NCI-H748 (cell line): ENCODE data around the gene TFEC.

Source experiments
- DNase-seq: peaks from one replicate; lab custom pipeline; 2025; ENCODE audit not compliant: unreplicated experiment; lab: John Stamatoyannopoulos, UW

Gene TFEC

DNA sequence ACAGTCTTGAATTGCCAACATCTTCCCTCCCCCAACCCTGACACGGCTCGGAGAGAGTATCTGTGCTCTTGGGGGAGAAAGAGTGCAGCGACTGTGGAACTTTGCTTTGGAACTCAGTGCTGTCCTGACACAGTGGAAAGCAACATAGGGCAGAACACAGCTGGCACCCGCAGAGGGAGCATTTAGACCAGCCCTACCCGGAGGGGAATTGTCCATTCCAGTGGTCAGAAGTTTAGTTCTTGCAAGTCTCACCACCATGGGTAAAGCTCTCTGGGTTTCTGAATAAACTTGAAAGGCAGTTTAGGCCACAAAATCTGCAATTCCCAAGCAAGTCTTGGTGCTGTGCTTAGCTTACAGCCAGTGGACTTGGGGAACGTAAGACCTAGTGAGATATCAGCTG is 34.9 kb downstream of the TFEC start:
- DNase-seq = no peak

DNA sequence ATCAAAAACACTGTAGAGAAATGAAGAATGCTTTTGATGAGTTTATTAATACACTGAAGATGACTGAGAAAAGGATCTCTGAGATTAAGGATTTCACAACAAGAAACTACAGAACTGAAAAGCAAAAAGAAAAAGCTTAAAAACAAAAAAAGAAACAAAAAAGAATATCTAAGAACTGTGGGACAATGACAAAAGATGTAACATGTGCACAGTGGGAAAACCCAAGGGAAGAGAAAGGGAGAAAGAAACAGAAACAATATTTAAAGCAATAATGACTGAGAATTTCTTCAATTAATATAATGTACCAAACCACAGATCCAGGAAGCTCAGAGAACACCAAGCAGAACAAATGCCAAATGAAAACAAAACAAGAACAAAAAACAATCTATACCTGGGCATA is 42.2 kb downstream of the TFEC start:
- DNase-seq = no peak

DNA sequence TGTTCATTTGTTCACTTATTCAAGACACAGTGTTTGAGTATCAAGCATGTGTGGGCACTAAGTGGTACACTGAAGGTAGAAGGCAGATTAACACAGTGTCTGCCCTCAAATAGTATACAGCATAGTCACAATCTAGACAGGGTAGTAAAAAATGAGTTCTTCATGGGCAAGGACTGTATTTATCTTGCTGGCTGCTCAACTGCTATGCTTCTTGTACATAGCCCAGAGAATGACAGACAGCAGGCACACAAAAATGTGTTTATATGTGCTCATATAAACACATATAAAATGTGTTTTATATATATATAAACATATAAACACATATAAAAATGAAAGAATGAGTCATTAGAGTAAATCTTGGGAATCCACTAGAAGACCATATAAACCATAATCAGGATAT is 43.1 kb downstream of the TFEC start:
- DNase-seq = no peak

DNA sequence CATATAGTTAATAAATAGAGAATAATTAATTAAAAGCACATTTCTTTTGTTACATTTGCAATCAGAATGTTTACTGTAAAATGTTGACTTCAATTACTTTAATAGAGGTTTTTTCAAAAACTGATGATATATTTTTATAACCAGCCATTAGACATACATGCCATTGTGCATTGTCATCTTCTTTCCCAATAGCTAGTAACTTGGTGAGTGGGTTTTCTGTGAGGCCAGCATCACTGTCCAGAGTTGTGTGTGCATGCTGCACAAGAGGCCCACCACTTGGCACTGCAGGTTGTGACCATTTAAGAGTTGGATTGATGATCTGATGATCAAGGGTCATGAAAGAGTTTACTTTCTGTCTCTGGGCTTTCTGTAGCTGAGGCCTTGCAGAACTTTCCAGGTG is 46.5 kb downstream of the TFEC start:
- DNase-seq = no peak

DNA sequence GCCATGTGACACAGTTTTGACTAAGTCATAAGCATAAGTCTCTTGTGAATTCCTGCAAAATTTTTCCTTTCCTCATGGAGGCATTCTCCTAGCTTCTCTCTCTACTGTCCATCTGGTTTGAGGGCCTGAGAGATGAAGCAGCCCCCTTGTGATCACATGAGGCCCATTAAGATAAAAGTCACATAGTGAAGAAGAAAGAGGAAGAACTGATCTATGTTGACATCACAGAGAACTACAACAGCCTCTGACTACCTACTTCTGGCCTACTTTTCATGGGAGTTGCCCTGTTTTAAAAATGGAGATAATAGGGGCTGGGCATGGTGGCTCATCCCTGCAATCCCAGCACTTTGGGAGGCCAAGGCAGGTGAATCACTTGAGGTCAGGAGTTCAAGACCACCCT is 50.4 kb downstream of the TFEC start:
- no peak for DNase-seq

DNA sequence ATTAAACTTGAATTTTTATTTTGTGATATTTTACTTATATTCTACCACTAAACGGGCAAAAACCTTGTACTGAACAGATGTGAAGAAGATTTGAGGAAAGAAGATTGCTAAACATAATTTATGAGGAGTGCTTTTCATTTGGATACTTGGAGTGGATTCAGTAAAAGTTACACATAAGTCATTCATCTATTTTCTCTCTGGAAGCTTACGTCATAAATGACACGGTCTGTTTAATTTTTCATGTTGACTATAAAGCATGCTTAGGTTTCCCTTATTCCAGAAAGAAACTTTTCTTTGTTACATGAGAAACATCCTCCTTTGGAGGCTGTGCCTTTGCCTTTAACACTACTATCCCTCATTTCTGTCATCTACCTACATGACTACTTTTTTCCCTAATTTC is 53.9 kb downstream of the TFEC start:
- DNase-seq = no peak

DNA sequence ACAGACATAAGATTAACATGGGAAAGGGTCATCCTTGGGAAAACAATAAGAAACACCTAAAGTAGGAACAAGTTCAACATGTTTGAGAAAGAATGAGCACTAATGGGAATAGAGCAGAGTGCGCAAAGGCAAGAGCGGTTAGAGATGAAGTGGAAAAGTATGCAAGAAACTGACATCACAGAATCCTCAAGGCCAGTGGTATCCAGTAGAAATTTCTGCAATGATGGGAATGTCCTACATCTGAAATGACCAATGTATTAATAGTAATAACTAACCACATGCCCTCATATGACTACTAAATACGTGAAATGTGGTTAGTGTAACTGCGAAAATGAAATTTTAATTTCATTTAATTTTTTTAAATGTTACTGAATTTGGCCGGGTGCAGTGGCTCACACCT is 54.8 kb downstream of the TFEC start:
- DNase-seq = no peak

DNA sequence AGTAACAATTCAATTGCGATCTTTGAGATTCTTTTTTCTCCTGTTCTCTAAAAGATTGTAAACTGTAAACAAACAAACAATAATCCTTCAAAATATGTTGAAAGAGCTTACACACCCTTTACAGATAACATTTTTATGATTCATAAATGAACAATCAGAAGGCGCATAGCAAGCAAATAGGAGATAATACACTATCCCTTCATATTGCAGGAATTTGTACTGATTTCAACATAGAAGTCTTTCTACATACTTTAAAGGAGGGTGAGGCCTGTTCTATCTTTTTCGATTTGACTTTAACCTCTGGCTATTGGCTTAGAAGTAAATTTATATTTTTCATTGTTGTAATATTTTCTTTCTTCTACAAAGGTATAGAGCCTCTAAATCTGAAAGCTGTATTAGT is 57.2 kb downstream of the TFEC start:
- no peak for DNase-seq

DNA sequence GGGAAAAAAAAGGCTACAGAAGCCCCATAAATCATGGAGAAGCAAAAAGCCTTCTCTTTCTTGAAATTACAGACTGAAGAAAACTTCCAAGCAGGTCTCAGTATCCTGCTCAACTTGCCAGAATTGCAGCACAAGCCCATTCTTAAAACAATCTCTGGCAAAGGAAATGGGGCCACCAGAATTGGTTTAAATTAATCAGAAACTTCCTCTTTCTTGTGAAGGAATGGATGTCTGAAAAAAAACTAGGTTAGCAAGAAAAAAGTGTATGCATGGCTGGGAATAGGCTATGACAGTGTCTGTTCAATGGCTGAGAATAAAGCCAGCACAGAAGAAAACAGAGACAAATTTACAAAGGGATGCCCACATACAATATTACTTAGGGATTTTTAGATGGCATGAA is 59.1 kb downstream of the TFEC start:
- no peak for DNase-seq

DNA sequence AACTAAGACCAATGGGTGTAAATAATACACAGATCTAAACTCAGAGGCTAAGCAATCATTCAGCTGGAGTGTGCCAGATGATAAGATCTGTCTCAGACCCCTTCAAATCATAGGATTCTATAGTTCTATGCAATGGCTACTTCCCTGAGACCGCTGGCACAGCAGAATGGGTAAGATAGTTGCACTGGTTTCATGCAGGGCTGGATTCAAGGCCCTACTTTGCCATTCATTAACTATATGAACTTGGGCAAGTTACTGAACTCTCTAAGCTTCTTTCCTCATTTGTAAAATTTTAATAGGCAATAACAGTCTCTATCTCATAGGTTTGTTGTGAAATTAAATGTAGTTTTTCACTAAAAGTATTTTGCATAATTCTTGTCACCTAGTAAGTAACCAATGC is 62.0 kb downstream of the TFEC start:
- DNase-seq = no peak

DNA sequence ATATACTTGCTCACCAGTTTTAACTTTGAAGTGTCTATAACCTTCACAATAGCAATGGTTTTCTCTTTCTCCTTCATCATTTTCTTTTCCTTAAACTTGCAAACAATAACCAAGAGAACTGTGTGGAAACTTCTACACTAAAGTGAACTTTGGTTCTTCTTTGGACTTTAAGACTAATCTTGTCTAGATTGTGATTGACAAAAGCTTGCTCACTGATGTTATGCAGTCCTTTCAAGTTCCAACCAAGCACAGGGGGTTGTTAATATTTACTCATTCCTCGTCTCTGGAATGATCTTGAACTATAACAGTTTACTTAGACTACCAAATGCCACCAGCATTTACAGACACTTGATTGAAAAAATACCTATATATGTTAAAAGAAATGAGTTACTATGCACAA is 62.4 kb downstream of the TFEC start:
- DNase-seq = no peak

DNA sequence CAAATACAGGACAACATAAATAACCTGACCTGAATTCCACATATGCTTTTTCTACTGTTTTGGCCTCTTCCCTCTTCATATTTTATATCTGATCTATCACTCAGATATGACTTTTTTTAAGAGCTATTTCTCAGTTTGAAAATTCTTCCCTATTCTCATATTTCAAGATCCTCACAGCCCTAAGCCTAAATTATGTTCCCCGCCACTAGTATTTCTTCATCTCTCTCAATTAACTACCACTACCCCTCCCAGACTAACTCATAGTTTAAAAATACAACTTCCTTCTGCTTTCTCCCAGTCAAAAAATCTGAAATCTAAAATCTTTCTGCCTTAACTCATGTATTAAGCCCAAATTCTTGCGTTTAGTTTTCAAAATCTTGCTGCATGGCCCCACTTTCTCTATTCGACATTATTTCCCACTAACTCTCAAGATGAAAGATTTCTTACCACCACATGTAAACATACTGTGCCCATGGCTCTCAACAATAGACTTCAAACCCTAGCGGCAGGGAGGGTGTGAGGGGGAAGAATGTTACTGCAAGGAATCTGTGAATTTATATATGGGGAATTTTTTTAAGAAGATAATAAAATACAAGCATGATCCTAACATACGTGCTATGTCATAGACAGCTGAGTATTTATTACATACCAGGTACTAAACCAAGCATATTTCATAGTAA is 64.6 kb downstream of the TFEC start:
- DNase-seq = no peak

DNA sequence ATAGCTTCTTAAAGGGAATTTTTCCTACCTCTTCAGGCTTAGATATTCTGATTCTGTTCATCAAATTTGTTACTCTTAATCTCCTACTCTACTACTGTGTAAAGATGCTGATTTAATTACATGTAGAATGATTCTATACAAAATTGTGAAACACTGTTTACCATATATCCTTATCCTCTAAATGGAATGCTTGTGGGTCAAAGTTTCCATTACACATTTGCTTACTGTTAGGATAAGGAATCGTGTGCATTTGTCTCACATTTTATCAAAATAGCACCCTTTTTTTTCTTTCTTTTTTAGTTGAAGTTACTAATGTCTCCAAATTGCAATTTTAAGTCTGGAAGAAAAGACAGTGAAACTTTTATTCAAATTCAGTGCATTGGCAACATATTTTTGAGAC is 65.3 kb downstream of the TFEC start:
- DNase-seq = no peak

DNA sequence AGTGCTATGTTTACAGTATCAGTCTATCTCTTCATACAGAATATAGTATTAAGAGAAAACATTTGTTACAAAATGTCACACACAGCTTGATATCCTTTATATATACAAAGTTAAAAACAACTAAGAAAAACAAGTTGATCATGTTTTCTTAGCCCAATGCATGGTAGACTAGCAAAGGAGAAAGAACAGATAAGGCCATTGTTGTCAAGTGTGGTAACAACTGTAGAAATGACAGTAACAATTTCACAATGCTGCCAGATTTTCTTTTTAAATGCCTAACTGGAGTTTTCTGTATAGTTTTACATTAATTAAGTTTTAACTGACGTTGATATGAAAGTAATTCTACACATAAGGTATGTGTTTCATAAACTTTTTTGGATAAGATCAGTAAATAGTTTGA is 65.8 kb downstream of the TFEC start:
- no peak for DNase-seq

DNA sequence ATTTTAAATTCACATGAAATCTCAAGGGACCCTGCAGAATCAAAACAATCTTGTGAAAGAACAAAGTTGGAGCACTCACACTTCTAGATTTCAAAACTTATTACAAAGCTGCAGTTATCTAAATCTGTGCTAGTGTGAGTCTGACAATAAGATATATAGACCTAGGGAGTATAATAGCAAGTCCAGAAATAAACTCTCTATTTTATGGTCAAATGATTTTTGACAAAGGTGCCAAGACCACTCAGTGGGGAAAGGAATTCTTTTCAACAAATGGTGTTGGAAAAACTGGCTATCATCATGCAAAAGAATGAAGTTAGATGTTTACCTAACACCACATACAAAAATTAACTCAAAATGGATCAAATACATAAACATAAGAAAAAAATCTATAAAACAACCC is 68.2 kb downstream of the TFEC start:
- no peak for DNase-seq

DNA sequence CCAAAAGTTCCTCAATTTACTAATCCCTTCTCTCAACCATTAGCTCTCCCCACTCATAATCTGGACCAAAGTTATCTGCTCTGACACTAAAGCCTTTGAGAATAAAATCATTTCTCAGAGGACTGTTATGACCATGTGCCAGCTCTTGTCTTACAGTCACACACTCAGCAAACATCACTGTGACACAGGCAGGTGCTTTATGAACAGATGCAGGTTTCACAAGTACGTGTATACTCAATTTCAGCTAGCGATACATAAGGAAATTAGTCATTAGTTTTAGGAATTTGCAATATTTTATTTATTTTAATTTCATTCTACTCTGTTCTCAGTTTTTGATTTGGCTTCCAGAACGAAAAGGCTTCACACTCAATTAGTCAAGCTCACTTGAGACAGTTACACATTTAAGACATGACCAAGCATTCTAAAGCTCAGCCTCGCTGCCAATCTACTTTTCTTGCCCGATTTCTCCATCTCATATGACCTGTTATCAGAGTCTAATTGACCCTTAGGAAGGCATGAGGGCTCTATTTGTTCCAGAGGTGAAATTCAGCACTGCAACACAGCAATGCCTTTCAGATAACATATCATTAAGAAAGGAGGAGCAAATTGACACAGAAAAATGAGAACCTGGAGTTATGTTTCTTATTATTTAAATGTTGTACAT is 76.8 kb downstream of the TFEC start:
- DNase-seq = no peak

DNA sequence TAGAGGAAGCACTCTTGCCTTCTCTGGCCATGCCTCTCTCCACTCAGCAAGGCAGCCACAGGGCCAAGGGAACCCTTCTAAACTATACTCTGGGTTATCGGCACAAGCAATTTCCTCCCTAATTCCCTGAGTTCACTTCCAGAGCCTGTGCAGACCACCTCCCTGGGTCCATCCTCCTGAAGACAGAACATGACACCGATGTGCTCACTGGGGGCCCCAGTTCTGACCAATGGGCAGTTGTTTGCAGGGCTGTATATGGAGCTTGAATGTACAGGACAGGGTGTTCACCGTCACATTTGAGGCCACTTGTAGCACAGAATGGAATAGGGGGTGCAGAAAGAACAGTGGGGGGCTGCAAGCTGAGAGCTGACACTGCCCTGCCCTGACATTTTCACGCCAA is 77.7 kb downstream of the TFEC start:
- no peak for DNase-seq

DNA sequence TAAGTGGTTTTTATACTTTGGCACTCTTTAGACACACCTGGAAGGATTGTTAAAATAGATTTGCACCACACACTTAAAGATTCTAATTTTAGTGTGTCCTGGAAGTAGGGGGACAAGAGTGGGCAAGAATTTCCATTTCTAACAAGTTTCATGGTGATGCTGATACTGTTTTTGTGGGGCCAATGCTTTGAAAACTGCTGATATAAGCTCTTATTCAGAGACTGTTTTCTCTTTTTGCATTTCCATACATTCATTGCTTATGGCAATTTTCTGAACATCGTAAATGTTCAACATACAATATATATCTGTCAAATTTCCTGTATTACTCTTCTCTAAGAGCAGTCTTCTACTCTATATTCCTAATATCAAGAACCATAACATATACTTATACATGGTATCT is 79.0 kb downstream of the TFEC start:
- no peak for DNase-seq

DNA sequence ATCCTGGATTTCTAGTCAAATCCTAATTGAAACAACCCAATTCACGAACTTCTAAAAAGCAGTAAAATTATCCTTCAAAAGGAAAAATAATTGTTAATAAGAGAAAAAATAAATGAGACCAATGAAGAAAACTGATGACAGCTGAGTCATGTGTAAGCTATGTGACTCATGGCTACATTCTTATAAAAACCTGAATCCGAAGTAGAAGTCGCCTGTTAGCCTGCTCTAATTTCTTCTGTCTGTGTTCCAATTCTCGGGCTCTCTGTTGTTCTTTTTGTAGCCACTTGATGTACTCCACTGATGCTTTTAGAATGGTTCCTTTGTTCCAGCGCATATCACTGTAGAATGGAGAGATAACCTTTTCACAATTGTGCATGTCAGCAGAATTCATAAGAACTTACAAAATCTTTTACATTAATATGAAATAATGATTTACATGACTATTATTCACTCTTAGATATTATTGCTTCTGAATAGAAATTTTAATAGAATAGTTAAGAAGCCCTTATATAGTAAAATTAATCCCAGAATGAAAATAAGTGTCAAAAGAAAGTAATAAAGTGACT is 88.8 kb downstream of the TFEC start:
- no peak for DNase-seq

DNA sequence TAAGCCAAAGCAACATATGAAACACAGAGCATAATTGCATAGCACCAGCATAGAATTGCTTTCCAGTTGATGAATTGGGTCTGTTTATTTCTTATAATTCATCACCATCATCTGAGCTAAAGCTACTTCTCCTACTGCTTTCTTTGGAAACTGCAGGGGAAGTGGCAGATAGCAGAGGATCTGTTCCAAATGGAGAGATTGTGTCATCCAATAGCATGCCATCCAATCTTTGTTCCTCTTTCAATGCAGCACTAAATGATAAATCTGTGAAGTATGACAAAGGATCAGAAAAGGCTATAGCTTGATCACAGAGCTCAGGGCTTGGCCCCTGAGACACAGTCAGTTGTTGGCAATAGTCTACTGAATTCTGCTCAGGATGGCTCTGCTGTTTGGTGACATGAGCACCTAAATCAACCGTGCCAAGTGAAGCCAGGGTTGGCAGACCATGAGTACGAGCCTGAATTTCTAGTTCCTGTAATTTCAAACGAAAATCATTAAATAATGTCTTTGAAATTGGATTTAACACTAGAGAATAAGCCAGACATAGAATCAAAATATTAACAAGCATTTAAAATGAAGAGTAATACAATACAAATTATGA is 90.0 kb downstream of the TFEC start:
- DNase-seq = no peak

DNA sequence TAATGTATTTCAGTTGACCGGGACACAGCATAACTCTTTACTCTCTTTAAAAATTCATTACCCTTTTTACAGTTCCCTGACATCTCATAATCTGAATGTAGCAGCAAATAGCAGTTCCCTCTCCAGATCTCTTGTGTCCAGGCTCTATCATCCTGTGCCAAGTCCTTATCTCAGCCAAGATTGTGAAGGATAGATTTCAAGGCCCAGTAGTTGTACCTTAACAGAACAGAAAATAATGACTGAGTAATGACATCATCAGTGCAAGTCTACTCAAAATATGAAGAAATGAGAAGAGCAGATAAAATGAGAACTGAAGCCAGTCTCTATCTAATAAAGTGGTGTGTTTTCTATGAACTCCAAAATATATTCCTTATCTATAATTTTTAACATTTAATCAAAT is 92.6 kb downstream of the TFEC start:
- DNase-seq = no peak

DNA sequence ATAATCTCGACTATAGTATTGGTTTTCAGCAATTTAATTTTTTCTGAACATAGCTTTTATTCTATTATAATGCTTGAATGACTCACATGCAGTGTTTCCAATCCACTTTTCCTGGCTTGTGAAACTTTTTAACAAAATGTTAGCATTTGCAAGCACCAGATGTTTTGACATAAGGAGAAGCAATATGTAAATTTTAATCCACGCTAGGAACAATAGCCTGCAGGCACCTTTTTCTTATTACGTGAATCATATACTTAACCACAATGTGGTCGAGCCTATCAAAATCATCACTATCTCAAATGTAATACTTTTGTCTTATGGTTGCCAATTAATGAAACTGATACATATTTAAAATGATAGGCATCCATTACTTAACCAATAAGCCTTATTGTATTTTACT is 97.1 kb downstream of the TFEC start:
- DNase-seq = no peak
